Smooth muscle cell (in vitro differentiated cells): Measurements from ENCODE around the gene SLC66A2. TPM values are rescaled to one million over a fixed set of nuclear protein-coding genes. Genes with fewer than 3 reads are reported as not detected.

Experiments used
- DNase-seq: peaks from one replicate; lab custom pipeline; 2025; ENCODE audit not compliant: unreplicated experiment; lab: John Stamatoyannopoulos, UW
- H2AFZ ChIP-seq: fragments of 200-600 bp; sonication (generic); 2 replicates; pipeline ENCODE4 v1.6.0; 2016; ENCODE audit warnings: antibody characterized with exemption, low read depth, mild to moderate bottlenecking
- H3F3A ChIP-seq: fragments of 200-600 bp; sonication (generic); 2 replicates; pipeline ENCODE4 v1.6.0; 2017; ENCODE audit warnings: antibody characterized with exemption, low read depth
- H3K27ac ChIP-seq: fragments of 200-600 bp; sonication (generic); 2 replicates; pipeline ENCODE4 v1.5.1; 2016; ENCODE audit warnings: low read depth, mild to moderate bottlenecking
- H3K27me3 ChIP-seq: fragments of 200-600 bp; sonication (generic); 2 replicates; pipeline ENCODE4 v1.6.1; 2016; ENCODE audit warnings: low read depth, mild to moderate bottlenecking
- H3K36me3 ChIP-seq: fragments of 200-600 bp; sonication (generic); 2 replicates; pipeline ENCODE4 v1.5.1; 2016; ENCODE audit warnings: low read depth
- H3K4me1 ChIP-seq: fragments of 200-600 bp; sonication (generic); 2 replicates; pipeline ENCODE4 v1.5.1; 2016; ENCODE audit warnings: low read depth
- H3K4me2 ChIP-seq: fragments of 200-600 bp; sonication (generic); 2 replicates; pipeline ENCODE4 v1.6.0; 2016; ENCODE audit warnings: mild to moderate bottlenecking
- H3K4me3 ChIP-seq: fragments of 200-600 bp; sonication (generic); 2 replicates; pipeline ENCODE4 v1.5.1; 2016; ENCODE audit warnings: mild to moderate bottlenecking
- H3K79me2 ChIP-seq: fragments of 200-600 bp; sonication (generic); 2 replicates; pipeline ENCODE4 v1.6.0; 2016; ENCODE audit warnings: low read depth, mild to moderate bottlenecking
- H3K9ac ChIP-seq: fragments of 200-600 bp; sonication (generic); 2 replicates; pipeline ENCODE4 v1.6.0; 2016; ENCODE audit warnings: low read depth
- H3K9me3 ChIP-seq: fragments of 200-600 bp; sonication (generic); replicated peaks from 2 replicates; pipeline ENCODE4 v1.5.1; 2016; ENCODE audit warnings: low read depth
- H4K20me1 ChIP-seq: fragments of 200-600 bp; sonication (generic); 2 replicates; pipeline ENCODE4 v1.6.0; 2016; ENCODE audit warnings: low read depth
- WGBS: methylation state at CpG from one replicate; pipeline ENCODE4 v1.1.7; 2016; ENCODE audit warnings: low lambda C conversion rate; 5-methylcytosine and 5-hydroxymethylcytosine counted together
- polyA plus RNA-seq: library from polyadenylated mRNA; unstranded; fragments of >200 nt; fragmentation: Nextera tagmentation; extraction: Ambion mirVana; gene quantifications from 2 replicates; pipeline ENCODE4 v1.2.1, GENCODE V29; 2016
- total RNA-seq: library from RNA; depleted of rRNA; stranded (reverse); fragments of >200 nt; gene quantifications from 2 replicates; pipeline ENCODE4 v1.2.3, GENCODE V29; 2014
- TF ChIP-seq, protein P1 (sequence below): fragments of 200-600 bp; sonication (generic); IDR thresholded peaks from 2 replicates; pipeline ENCODE4 v1.5.1; 2017; ENCODE audit warnings: borderline replicate concordance, mild to moderate bottlenecking, antibody characterized with exemption; ENCODE audit not compliant: insufficient read depth, poor library complexity, severe bottlenecking

Gene SLC66A2
- total and polyA plus RNA-seq, 2 experiments from 2014 or later = 23.6 to 37.9 TPM

DNA sequence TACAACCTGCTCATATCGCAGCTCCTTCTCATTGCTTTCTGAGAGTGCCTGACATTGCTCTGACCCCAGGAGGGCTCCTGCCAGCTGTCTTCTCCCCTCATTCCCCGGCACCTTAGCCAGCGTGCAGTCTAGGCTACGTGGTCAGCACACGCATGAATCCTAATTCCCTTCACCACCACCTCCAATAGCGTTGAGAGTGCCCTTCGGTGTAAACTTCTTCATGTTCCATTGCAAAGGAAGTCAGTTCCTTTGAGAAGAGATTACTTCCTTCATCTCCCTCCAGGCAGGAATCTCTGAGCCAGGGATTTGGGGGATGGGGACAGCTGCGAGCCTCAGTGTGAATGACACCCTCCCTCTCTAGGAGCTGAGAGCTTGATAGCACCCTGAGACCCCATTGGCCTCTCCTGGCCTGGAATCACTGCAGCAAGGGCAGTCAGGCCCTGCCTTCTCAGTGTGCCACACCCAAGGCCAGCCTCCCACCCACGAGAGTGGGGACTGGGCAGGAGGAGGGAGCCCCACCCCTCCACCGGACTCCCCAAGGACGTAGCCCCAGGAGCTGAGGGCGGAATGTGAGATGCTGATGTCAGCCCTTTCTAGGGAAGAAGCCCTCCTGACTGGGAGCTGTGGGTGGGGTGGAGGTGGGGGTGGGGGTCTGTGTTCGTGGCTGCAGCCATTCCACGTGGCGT, 53.4 kb downstream of the SLC66A2 start:
- Histone ChIP-seq H3K9me3 (peaks cover 16% of the 10 kb centered on the region), H3K27me3 (no peaks in the 10 kb centered on the region), H3F3A (no peaks in the 10 kb centered on the region), H4K20me1 (no peaks in the 10 kb centered on the region), H3K27ac (no peak overlapping the region), H3K79me2 (no peaks in the 10 kb centered on the region), H3K9ac (no peak overlapping the region), H3K4me3 (no peak overlapping the region), H3K36me3 (no peaks in the 10 kb centered on the region), H2AFZ (no peak overlapping the region), H3K4me1 (no peaks in the 10 kb centered on the region), H3K4me2 (no peak overlapping the region)
- 98% methylated on average over 15 of the region's 15 CpGs for WGBS
- TF ChIP-seq, protein P1, sequence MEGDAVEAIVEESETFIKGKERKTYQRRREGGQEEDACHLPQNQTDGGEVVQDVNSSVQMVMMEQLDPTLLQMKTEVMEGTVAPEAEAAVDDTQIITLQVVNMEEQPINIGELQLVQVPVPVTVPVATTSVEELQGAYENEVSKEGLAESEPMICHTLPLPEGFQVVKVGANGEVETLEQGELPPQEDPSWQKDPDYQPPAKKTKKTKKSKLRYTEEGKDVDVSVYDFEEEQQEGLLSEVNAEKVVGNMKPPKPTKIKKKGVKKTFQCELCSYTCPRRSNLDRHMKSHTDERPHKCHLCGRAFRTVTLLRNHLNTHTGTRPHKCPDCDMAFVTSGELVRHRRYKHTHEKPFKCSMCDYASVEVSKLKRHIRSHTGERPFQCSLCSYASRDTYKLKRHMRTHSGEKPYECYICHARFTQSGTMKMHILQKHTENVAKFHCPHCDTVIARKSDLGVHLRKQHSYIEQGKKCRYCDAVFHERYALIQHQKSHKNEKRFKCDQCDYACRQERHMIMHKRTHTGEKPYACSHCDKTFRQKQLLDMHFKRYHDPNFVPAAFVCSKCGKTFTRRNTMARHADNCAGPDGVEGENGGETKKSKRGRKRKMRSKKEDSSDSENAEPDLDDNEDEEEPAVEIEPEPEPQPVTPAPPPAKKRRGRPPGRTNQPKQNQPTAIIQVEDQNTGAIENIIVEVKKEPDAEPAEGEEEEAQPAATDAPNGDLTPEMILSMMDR = no peak
- DNase-seq = no peak

DNA sequence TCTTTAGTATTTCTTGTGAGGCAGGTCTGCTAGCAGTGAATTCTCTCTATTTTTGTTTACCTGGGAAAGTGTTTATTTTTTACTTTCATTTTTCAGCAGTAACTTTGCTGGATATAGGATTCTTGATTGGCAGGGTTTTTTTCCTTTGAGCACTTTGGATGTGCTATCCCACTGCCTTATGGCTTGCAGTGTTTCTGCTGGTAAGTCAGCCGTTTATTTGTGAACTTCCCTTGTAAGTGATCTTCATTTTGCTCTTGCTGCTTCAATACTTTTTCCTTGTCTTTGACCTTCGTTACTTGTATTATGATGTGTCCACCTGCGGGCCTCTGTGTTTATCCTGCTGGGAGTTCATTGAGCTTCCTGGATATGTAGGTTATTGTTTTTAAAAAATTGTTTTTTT, 54.7 kb downstream of the SLC66A2 start:
- Histone ChIP-seq H3K9me3 (peaks cover 21% of the 10 kb centered on the region), H3K4me2 (no peak overlapping the region), H2AFZ (no peak overlapping the region), H4K20me1 (no peaks in the 10 kb centered on the region), H3F3A (no peaks in the 10 kb centered on the region), H3K36me3 (no peaks in the 10 kb centered on the region), H3K4me3 (no peak overlapping the region), H3K4me1 (no peaks in the 10 kb centered on the region), H3K27me3 (no peaks in the 10 kb centered on the region), H3K27ac (no peak overlapping the region), H3K9ac (no peak overlapping the region), H3K79me2 (no peaks in the 10 kb centered on the region)
- no peak for DNase-seq
- 65% methylated on average over 3 of the region's 3 CpGs for WGBS
- TF ChIP-seq, protein P1 = no peak

- H3K4me1 ChIP-seq = no peaks in the 10 kb centered on the region
- TF ChIP-seq, protein P1 = no peak
- H4K20me1 ChIP-seq = no peaks in the 10 kb centered on the region
- H3K9me3 ChIP-seq = peaks cover 23% of the 10 kb centered on the region
- H3K4me2 ChIP-seq = no peak overlapping the region
- no peak overlapping the region for H3K9ac ChIP-seq
- WGBS = 95% methylated on average over 5 of the region's 5 CpGs
- H2AFZ ChIP-seq = no peak overlapping the region
- H3K27ac ChIP-seq = no peak overlapping the region
- no peaks in the 10 kb centered on the region for H3K79me2 ChIP-seq
- no peak for DNase-seq
- no peaks in the 10 kb centered on the region for H3F3A ChIP-seq
- H3K36me3 ChIP-seq = no peaks in the 10 kb centered on the region
- no peaks in the 10 kb centered on the region for H3K27me3 ChIP-seq
- H3K4me3 ChIP-seq = no peak overlapping the region
These were observed 60.8 kb downstream of the SLC66A2 start for GRCh38 chr18:79890674-79891073.

DNA sequence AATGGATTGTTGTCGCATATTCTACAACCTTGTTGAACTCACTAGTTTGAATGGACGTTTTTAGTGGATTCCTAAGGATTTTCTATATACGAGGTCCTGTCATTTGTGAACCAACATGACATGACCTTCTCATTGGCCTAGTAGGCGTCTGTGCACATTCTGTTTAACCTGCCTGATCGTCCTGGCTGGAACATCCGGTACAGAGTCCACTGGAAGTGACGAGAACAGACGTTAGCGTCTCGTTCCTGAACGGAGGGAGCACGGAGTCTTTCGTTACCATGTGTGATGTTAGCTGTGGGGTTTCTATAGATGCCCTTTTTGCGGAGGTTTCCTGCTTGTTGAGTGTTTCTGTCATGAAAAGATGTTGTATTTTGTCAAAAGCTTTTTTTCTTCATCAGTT, 61.9 kb downstream of the SLC66A2 start:
- no peak overlapping the region for H2AFZ ChIP-seq
- no peaks in the 10 kb centered on the region for H3K36me3 ChIP-seq
- H3K4me1 ChIP-seq = no peaks in the 10 kb centered on the region
- H4K20me1 ChIP-seq = no peaks in the 10 kb centered on the region
- no peaks in the 10 kb centered on the region for H3F3A ChIP-seq
- H3K4me2 ChIP-seq = no peak overlapping the region
- 90% methylated on average over 14 of the region's 14 CpGs for WGBS
- no peak overlapping the region for H3K4me3 ChIP-seq
- DNase-seq = no peak
- TF ChIP-seq, protein P1 = no peak
- no peak overlapping the region for H3K27ac ChIP-seq
- H3K9ac ChIP-seq = no peak overlapping the region
- H3K27me3 ChIP-seq = no peaks in the 10 kb centered on the region
- H3K9me3 ChIP-seq = peaks cover 20% of the 10 kb centered on the region
- no peaks in the 10 kb centered on the region for H3K79me2 ChIP-seq
